NOMO-1 (cell line): ENCODE results near the gene TLCD3A.
A peak's percentile ranks its signal among the peaks of the same experiment; 100 is the strongest.
"Not testable (repeated sequence)": the region's sequence is repeated elsewhere in the genome, so short reads cannot be mapped to it uniquely, and the experiment has no call there.

Source experiments
- DNase-seq, 2 experiments: peaks; one replicate each; lab custom pipeline; 2025; ENCODE audit not compliant: unreplicated experiment in 2 of 2; lab: John Stamatoyannopoulos, UW

The TLCD3A gene

DNA sequence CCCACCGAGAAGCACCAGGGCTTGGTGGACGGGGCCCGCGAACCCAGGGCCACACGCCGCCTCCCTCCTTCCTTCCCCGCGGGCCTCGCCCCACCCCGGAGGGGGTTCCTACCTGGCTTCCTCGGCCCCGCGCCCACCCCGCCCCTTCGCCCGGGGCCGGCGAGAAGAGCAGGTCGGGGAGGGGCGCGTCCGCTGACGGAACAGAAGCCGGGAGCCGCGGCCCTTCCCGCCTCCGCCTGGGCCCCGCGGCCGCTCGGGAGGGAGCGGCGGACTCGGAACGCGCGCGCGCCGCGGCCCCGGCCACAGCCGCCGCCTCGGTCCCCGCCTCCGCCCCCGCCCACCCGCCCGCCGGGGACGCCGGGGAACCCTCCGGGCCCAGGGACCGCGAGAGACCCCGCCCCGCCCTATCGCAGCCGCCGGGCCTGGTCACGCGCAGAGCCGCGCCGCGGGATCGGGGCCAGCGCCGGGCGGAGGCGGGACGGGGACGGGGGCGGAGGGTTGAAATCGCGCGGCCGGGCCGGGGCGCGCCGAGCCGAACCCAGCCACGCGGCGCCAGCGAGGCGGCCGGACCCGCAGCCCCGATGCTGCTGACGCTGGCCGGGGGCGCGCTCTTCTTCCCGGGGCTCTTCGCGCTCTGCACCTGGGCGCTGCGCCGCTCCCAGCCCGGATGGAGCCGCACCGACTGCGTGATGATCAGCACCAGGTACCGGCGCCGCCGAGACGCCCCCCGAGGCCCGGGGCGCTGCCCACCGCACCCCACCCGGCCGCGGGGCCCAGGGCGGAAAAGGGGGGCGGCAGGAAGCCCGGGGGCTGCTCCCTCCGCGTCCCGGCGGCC, at the start of gene TLCD3A:
Gene TLCD3A, plus strand, starts transcription at position 530 of the 835 bp plus-strand sequence. Its CDS starts 52 bp downstream, at position 582.
- DNase-seq: peak; percentile 11 to 29

DNA sequence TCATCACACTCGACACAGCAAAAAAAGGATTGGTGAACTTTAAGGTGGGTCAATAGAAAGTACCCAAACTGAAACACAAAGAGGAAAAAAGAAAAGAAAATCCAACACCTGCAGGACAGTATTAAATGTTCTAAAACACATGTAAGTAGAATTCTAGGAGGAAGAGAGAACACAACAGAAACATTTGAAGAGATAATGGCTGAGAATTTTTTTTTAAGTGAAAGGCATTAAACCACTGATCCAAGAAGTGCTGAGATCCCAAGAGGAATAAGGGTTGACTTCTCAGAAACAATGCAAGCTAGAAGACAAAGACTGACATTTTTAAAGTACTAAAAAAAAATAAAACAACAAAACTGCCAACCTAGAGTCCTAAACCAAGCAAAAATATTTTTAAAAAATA, 49.4 kb upstream of the TLCD3A start:
- no peak for DNase-seq

DNA sequence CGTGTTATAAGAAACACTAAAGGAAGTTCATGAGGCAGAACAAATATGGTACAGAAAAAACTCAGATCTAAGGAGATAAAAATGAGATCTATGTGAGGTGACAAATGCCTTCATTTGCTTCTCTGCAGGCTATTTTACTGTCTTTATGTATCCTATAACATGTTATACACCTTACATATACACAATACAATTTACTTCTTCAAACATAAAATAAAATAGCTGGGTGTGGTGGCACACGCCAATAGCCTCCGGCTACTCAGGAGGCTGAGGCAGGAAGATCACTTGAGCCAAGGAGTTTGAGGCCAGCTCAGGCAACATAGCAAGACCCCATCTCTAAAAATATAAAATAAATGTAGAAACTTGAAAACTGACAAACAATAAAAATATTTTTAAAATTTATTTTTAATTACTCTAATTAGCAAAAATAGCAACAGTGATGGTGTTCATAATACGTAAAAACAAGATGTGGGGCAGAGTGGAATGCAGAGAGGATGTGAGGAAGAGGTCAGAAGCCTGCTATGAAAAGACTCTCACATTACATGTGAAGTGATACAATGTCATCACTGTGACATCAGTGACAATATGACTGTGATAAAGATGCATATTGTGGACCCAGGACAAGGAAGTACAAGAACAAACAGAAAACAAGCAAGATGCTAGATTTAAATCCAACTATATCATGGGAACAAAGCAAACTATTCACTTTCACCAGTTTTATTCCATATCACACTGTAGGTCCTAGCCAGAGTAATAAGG, 48.7 kb upstream of the TLCD3A start:
- no peak for DNase-seq

DNA sequence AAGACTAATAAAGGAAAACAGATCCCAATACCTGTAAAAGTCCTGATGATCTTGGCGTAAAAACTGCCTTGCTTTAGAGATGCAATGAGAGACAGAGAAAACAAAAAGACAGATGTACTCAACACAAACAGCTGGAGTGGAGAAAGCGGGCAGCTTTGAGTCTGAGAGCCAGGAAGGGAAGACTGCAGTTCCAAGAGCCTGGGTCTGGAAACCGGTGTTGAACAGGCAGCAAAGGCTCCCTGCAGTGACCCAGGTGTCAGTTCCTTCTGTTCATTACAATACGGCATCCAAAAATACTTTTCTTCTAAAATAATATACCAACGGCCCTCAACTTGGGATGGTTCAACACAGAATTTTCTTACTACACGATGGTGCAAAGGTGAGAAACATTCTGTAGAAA, 47.4 kb upstream of the TLCD3A start:
- no peak for DNase-seq

DNA sequence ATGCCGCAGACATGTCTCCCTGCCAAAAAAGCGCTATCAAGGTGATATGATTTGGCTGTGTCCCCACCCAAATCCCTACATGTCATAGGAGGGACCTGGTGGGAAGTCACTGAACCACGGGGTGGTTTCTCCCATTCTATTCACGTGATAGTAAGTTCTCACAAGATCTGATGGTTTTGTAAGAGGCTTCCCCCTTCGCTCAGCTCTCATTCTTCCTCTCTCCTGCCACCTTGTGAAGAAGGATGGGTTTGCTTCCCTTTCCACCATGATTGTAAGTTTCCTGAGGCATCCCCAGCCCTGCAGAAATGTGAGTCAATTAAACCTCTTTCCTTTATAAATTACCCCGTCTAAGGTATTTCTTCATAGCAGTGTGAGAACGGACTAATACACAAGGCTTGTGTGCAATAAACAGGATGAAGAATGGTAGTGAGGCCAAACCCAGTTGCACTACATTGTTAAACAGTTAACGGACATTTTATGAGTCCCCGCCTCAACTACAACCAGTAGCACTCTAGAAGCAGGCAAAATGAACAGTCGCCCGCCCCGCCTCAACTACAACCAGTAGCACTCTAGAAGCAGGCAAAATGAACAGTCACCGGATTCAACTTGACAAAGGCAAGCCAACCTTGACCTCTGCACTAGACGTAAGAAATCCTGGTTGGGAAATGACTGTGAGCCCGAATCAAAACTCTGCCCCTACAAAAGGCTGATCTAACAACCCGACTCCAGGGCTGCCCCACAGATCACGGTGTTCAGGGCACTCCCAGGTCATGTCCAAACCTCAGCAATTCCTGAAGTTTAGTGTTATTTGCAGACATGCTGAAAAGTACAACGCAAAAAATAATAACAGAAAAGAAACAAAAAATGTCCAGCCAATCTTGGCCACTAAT, 44.1 kb upstream of the TLCD3A start:
- DNase-seq: no peak

DNA sequence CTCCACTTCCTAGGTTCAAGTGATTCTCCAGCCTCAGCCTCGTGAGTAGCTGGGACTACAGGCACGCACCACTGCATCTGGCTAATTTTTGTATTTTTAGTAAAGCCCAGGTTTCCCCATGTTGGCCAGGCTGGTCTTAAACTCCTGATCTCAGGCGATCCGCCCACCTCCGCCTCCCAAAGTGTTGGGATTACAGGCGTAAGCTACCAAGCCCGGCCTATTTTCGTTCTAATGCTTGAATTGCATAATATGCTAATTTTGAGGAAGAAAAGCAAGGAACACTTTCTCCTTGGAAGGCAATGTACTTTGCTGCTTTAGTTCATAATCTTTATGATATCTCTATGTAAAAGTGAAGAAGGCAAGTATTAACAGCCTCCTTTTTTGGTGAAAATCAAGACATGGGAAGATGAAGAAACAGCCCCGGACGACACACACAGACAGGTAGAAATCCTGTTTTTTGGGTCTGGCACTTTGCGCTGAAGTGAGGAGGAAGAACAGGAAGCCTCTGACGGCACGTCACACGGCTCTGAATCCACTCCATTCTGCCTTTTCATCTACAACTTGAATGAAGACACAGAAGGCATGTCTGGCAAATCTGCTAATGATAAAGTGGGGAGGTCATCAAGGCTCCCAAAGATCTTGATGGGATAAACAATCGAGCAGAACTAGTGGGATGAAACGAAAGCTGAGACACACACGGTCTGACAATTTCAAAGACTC, 42.7 kb upstream of the TLCD3A start:
- peak in 1 of 2 experiments; percentile 31 for DNase-seq

DNA sequence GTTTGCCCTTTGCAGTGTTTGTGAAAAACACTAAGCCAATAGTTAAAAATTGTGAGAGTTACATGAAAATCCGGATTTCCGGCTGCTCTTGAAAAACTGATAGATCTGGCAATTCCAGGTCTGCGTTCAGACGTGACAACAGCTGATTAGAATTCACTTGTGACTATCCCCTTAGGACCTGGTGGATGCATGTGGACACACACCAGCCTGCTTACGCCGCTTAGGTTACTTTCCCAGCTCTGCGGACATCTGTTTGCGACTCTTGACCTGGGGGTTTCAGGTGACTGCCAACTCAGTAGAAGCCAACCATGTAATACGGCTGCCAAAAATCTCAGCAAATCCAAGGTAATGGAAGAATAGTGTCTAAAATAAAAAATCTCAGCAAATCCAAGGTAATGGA, 42.0 kb upstream of the TLCD3A start:
- DNase-seq: no peak

DNA sequence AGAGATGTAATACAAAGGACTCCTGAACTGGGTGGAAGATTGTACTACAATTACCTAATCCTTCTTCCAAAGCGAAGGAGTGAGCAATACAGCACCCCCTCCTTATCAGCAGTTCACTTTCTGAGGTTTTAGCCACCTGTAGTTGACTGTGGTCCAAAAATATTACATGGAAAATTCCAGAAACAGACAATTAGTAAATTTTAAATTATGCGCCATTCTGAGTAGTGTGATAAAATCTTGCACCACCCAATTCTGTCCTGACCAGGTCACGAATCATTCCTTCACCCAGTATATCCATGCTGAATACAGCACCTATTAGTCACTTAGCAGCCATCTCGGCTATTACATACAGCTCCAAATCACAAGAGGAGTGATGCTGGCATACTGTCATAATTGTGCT, 41.0 kb upstream of the TLCD3A start:
- no peak for DNase-seq

DNA sequence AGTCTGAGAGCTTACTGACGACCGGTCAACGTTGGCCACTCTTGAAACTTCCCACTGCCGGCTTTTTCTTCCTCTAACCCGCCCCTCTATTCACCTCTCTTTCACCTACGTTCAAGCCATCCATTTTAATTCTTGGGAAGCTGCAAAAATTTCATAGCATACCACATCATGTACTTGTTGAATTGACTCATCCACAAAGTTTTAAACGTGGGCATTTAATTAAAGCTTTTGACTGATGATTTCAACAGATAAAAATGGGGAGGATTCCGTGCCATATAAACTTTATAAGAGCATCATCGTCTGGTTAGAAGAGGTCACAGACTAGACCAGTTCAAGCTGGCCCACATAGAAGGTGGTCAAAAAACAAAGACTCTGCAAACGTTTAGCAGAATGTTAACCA, 40.3 kb upstream of the TLCD3A start:
- DNase-seq: no peak

DNA sequence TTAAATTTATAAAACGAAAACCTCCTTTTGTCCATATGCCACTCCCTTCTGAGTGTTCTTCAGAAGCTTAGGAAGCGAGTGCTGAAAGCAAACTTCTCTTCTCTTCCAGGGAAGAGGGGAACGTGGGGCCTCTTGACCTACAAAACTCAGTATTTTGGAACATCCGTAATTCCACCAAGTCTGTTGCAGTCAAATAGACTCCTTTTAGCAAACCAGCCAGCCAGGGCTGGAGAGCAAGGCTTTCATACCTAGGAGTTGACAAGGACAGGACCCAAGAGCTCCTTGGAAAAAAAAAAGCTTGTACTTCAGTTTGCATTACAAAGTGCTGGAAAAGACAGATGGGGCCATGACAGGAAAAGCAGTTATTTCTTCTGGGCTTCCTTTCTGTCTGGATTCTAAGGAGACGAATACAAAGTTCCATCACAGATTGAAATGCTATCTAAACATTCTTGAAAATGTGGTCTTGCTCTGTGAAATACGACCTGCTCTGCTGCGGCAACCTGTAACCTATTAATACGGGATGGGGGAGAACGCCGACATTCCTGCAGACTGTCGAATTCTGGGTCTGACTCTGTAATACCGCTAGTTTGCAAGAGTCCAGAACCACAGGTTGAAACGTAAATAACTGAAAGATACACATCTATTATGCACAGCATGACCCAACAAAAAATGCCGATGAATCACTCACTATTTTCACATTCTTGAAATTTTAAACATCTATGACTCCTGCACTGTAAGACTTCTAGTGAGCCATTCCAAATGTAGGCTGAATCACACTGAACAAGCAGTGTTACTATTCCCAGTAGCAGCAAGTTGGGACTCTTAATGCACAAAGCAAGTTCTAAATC, 38.4 kb upstream of the TLCD3A start:
- DNase-seq: no peak

DNA sequence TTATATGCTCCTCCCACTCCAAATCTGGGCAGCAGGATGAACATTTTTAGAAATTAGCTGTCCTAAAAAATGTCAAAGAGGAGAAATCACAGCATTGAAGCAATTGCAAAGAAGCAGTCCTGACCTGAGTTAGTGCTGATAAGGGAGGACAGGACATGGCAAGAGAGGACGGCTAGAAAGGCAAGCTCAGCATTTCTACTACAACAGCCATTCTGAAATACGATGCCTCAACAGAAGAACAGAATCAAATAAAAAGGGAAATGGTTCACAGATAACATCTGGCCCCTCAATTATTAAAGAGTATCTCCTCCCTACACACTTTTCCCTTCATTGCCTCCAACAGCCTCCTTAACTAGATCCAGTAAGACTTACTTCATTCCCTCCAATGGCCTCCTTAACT, 36.0 kb upstream of the TLCD3A start:
- DNase-seq: no peak

DNA sequence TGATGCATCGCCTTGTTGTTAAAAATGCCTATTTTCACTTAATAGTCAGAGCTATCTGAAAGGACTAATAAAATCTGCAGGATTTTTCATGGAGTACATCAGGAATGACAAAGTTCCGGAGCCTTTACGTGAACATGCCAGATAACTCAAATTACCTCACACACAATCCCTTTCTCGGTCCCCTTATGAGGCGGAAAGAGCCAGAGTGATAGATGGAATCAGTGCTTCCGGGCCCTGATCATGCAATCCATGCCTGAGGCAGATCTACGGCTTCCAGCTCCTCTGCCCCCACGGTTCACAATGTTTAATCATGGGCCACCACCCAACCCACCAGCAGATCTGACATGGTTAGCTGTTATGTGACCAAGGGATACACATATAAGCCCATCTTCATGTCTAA, 34.7 kb upstream of the TLCD3A start:
- no peak for DNase-seq

DNA sequence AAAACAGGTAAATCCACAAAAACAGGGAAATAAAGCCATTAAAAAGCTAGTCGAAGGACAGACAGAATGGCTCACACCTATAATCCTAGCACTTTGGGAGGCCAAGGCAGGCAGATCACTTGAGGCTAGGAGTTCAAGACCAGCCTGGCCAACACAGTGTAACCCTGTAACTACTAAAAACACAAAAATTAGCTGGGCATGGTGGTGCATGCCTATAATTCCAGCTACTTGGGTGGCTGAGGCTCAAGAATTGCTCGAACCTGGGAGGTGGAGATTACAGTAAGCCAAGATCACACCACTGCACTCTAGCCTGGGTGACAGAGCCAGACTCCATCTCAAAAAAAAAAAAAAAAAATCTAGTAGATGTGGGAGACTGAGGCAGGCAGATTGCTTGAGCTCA, 34.3 kb upstream of the TLCD3A start:
- not testable (repeated sequence) for DNase-seq

DNA sequence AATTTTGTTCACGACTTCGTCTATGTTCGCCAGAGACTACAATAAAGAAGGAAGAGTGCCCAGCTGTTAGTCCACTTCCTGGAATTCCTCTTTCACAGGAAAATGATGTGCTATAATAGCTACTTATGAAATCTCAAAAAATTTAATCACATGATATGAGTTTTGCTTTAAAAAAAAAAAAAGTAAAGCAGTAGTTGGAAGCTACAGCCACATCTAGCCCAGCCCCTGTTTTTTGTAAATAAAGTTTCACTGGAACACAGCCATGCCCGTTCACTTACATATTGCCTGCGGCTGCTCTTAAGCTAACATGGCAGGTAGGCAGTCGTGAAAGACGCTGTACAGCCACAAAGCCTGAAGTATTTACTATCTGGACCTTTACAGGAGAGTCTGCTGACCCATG, 33.1 kb upstream of the TLCD3A start:
- no peak for DNase-seq

DNA sequence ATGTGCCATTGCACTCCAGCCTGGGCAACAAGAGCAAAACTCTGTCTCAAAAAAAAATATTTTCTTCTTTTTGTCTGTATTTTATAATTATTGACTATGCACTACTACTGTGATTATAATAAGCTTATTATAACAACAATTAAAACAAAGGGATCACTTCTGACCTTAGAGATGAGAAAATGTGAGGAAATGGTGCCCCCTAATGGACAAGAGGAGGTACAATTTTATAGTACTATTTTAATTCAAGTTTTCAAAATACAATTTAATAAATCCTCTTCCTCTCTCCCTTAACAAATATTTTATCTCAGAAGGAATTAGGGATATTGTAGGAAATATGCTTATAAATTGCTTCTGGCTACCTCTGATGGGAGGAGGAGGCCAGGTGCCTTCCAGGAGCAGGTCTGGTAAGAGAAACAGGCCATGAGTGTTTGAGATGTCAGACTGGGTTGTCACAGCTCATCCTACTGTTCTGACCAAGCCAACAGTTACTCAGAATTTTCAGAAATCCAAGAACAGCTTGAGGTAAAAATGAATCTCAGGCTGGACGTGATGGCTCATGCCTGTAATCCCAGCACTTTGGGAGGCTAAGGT, 31.8 kb upstream of the TLCD3A start:
- DNase-seq: peak in 1 of 2 experiments; percentile 48

DNA sequence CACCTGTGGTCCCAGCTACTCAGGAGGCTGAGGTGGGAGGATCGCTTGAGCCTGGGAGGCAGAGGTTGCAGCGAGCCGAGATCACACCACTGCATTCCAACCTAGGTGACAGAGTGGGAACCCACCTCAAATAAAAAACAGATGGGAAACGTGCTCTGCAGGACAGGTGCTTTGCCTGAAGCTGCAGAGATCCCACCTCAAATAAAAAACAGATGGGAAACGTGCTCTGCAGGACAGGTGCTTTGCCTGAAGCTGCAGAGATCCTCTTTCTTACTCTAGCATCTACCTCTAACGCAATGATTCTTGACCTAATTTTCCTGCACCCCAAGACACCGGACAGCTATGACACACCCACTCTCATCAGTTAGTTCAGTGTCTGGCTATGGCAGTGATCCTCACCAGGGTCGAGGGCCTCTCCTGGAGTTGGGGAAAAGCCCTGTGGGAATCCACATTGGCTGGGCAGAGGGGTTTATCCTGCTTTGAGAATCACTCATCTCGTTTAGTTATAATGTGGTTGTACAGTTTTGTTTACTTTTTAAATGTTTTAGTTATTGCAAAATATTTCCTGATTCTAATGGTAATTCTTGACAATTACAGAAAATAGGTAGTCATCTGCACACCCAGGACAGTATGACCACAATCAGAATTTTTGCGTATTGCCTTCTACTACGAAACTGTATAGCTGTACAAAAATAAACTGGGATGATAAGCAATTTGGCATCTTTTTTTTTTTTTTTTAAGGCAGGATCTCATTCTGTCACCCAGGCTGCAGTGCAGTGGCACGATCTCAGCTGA, 29.1 kb upstream of the TLCD3A start:
- DNase-seq: no peak

DNA sequence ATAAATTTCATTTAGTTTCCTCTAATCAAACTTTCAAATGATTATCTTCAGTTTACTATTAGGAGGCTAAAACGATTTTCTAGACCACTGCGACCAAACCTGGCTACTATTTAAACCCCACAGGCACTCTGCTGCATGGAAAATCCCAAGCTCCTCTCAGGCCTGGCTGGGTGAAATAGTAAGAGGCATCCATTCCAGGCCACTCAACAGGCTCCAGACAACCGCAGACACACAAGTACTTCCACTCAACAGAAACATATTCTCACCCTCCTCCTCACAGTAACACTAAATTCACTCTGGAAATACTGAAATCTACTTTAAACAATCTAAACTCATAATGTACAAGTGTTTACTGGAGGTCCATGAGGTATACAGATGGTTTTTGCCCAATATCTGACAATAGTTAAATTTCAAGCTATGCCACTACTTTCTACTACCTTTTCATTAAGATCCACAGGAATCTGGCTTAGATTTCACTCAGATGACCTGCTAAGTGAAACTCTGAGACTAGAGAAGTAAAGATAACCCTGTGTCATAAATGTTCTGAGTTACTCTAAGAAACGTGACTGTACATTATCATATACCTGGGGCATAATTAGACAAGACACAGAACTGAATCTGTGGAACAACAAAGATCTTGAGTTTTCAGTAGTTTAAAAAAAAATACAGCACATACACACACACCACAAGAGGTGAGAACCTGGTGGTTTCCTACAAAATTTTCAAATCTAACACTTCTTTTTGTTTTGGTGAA, 28.1 kb upstream of the TLCD3A start:
- DNase-seq: no peak

DNA sequence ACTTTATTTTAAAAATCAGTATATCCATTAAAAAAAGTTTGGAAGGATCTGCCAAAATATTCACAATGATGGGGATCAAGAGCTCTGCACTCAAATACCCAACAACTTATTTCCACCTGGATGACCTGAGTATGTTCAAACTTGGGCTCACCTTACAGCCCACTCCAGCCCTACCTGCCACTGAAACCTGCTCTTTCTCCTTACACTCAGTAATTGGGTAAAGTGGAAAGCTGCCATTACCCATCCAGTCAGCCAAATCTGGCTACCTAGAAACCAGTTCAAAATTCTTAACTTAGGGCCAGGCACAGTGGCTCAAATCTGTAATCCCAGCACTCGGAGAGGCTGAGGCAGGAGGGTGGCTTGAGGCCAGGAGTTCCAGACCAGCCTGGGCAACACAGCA, 27.4 kb upstream of the TLCD3A start:
- DNase-seq: no peak
